IMR-90 (cell line): ENCODE measurements around the gene STX2. TPM values are rescaled to one million over a fixed set of nuclear protein-coding genes. Genes with fewer than 3 reads are reported as not detected.
A peak's percentile ranks its signal among the peaks of the same experiment; 100 is the strongest.

Experiments
- ATAC-seq: fragments of 200-7000 bp; cut with Tn5 transposase; 2 replicates; pipeline ENCODE4 v1.9.1; 2020; ENCODE audit warnings: low read depth, mild to moderate bottlenecking, moderate library complexity
- BruUV-seq: library from RNA; stranded (reverse); fragments of 400-500 nt; replicated peaks from 2 replicates; lab custom pipeline; 2021; lab: Mats Ljungman, UMichigan
- CTCF ChIA-PET: fragments of 300-600 bp; formaldehyde crosslinking; extraction: SDS; loops from one replicate; lab custom pipeline; 2021; ENCODE audit warnings: antibody characterized with exemption; lab: Yijun Ruan, JAX
- POLR2A ChIA-PET: fragments of 300-600 bp; sonication (Branson Sonifier 250); formaldehyde crosslinking; loops from one replicate; lab custom pipeline; 2022; ENCODE audit warnings: antibody characterized with exemption; ENCODE audit not compliant: unreplicated experiment; lab: Charles Lee
- DNase-seq: peaks from one replicate; pipeline ENCODE4 v3.0.0; 2013
- H2AFZ ChIP-seq: replicated peaks from 2 replicates; pipeline ENCODE3; 2013; ENCODE audit warnings: low read length, mild to moderate bottlenecking; ENCODE audit not compliant: poor library complexity
- H2AK5ac ChIP-seq: 2 replicates; pipeline ENCODE4 v1.6.1; 2013; ENCODE audit warnings: low read depth, low read length, inconsistent platforms
- H2AK9ac ChIP-seq: replicated peaks from 2 replicates; pipeline ENCODE3; 2013; ENCODE audit warnings: mild to moderate bottlenecking, low read depth, low read length, moderate library complexity; ENCODE audit not compliant: poor library complexity
- H2BK120ac ChIP-seq: 2 replicates; pipeline ENCODE4 v1.6.1; 2013; ENCODE audit warnings: low read depth, low read length, inconsistent platforms
- H2BK15ac ChIP-seq: 3 replicates; pipeline ENCODE4 v1.6.1; 2013; ENCODE audit warnings: low read depth, low read length, inconsistent platforms
- H2BK20ac ChIP-seq: 2 replicates; pipeline ENCODE4 v1.6.1; 2013; ENCODE audit warnings: low read depth, mild to moderate bottlenecking, inconsistent platforms, low read length, moderate library complexity
- H2BK5ac ChIP-seq: 2 replicates; pipeline ENCODE4 v1.6.1; 2013; ENCODE audit warnings: mild to moderate bottlenecking, low read depth, low read length, inconsistent platforms; ENCODE audit not compliant: poor library complexity, severe bottlenecking
- H3K14ac ChIP-seq: replicated peaks from 2 replicates; pipeline ENCODE4 v1.6.1; 2013; ENCODE audit warnings: low read depth, low read length, inconsistent platforms
- H3K18ac ChIP-seq: 2 replicates; pipeline ENCODE4 v1.6.1; 2013; ENCODE audit warnings: low read depth, low read length, control low read depth
- H3K23ac ChIP-seq: 2 replicates; pipeline ENCODE4 v1.6.1; 2013; ENCODE audit warnings: low read depth, low read length, inconsistent platforms
- H3K27ac ChIP-seq: 2 replicates; pipeline ENCODE4 v1.5.1; 2013; ENCODE audit warnings: mild to moderate bottlenecking, control low read depth, low read length; ENCODE audit not compliant: insufficient read depth
- H3K27me3 ChIP-seq: 2 replicates; pipeline ENCODE4 v1.6.1; 2013; ENCODE audit warnings: low read length; ENCODE audit not compliant: control insufficient read depth, insufficient read depth
- H3K36me3 ChIP-seq: 2 replicates; pipeline ENCODE4 v1.6.1; 2013; ENCODE audit warnings: low read length, mixed read lengths; ENCODE audit not compliant: control insufficient read depth, insufficient read depth
- H3K4ac ChIP-seq: 2 replicates; pipeline ENCODE4 v1.6.1; 2013; ENCODE audit warnings: low read depth, low read length, inconsistent platforms
- H3K4me1 ChIP-seq: 2 replicates; pipeline ENCODE4 v1.6.1; 2013; ENCODE audit warnings: low read length, mixed read lengths; ENCODE audit not compliant: control insufficient read depth, insufficient read depth
- H3K4me2 ChIP-seq: 2 replicates; pipeline ENCODE4 v1.6.1; 2013; ENCODE audit warnings: low read depth, mild to moderate bottlenecking, control low read depth, low read length, moderate library complexity
- H3K4me3 ChIP-seq: 2 replicates; pipeline ENCODE4 v1.5.1; 2013; ENCODE audit warnings: low read depth, mild to moderate bottlenecking, control low read depth, low read length, moderate library complexity; ENCODE audit not compliant: insufficient read depth
- H3K56ac ChIP-seq: 2 replicates; pipeline ENCODE4 v1.6.1; 2013; ENCODE audit warnings: low read length, inconsistent platforms; ENCODE audit not compliant: insufficient read depth; ENCODE audit errors: extremely low read depth
- H3K79me1 ChIP-seq, 2 experiments: 2 replicates each; pipeline ENCODE4 v1.6.1; 2013; ENCODE audit warnings: low read length in 2 of 2, inconsistent platforms in 1 of 2, low read depth in 1 of 2
- H3K9ac ChIP-seq: 2 replicates; pipeline ENCODE4 v1.6.1; 2013; ENCODE audit warnings: low read depth, low read length, control low read depth
- H3K9me1 ChIP-seq: 2 replicates; pipeline ENCODE4 v1.6.1; 2013; ENCODE audit warnings: low read length, inconsistent platforms; ENCODE audit not compliant: insufficient read depth
- H3K9me3 ChIP-seq: 2 replicates; pipeline ENCODE4 v1.6.1; 2013; ENCODE audit warnings: low read length; ENCODE audit not compliant: control insufficient read depth, insufficient read depth
- H4K20me1 ChIP-seq: 2 replicates; pipeline ENCODE4 v1.6.1; 2013; ENCODE audit warnings: low read length, inconsistent platforms; ENCODE audit not compliant: insufficient read depth
- H4K5ac ChIP-seq: 2 replicates; pipeline ENCODE4 v1.6.1; 2013; ENCODE audit warnings: mild to moderate bottlenecking, low read depth, low read length, control low read depth
- H4K8ac ChIP-seq, 2 experiments: 2 replicates each; pipeline ENCODE4 v1.6.1; 2013; ENCODE audit warnings: low read depth in 2 of 2, low read length in 2 of 2, control low read depth in 1 of 2, inconsistent platforms in 1 of 2
- H4K91ac ChIP-seq: 2 replicates; pipeline ENCODE4 v1.6.1; 2013; ENCODE audit warnings: low read depth, low read length, inconsistent platforms; ENCODE audit not compliant: insufficient read depth
- BHLHE40 ChIP-seq: fragments of 150-350 bp; IDR thresholded peaks from 2 replicates; pipeline ENCODE4 v1.6.1; 2016; ENCODE audit warnings: mild to moderate bottlenecking, low read depth, low read length
- CEBPB ChIP-seq: IDR thresholded peaks from 2 replicates; pipeline ENCODE4 v1.6.1; 2012; ENCODE audit warnings: low read depth, low read length, improper control_type of control experiment
- CHD1 ChIP-seq: IDR thresholded peaks from 2 replicates; pipeline ENCODE4 v1.6.1; 2012; ENCODE audit warnings: low read depth, low read length, improper control_type of control experiment
- CTCF ChIP-seq: conservative IDR thresholded peaks from 2 replicates; pipeline ENCODE4 v1.5.1; 2012; ENCODE audit warnings: mild to moderate bottlenecking, low read depth, low read length, improper control_type of control experiment
- ELK1 ChIP-seq: fragments of 150-350 bp; IDR thresholded peaks from 2 replicates; pipeline ENCODE4 v1.6.1; 2016; ENCODE audit warnings: low read depth, mild to moderate bottlenecking, low read length, moderate library complexity, borderline replicate concordance
- FOS ChIP-seq: fragments of 150-350 bp; IDR thresholded peaks from 2 replicates; pipeline ENCODE4 v1.6.1; 2016; ENCODE audit warnings: low read depth, low read length
- MAFK ChIP-seq: IDR thresholded peaks from 2 replicates; pipeline ENCODE4 v1.6.1; 2012; ENCODE audit warnings: low read depth, low read length, improper control_type of control experiment
- MAZ ChIP-seq: IDR thresholded peaks from 2 replicates; pipeline ENCODE4 v1.6.1; 2012; ENCODE audit warnings: low read depth, mild to moderate bottlenecking, low read length, improper control_type of control experiment, moderate library complexity, borderline replicate concordance
- MXI1 ChIP-seq: IDR thresholded peaks from 2 replicates; pipeline ENCODE4 v1.6.1; 2012; ENCODE audit warnings: low read depth, mild to moderate bottlenecking, low read length, moderate library complexity, borderline replicate concordance
- NFE2L2 ChIP-seq: fragments of 150-350 bp; IDR thresholded peaks from 2 replicates; pipeline ENCODE4 v1.6.1; 2016; ENCODE audit warnings: low read depth, mild to moderate bottlenecking, low read length
- POLR2A ChIP-seq: IDR thresholded peaks from 2 replicates; pipeline ENCODE4 v1.6.1; 2012; ENCODE audit warnings: mild to moderate bottlenecking, low read depth, low read length
- RAD21 ChIP-seq: IDR thresholded peaks from 2 replicates; pipeline ENCODE4 v1.6.1; 2012; ENCODE audit warnings: low read length, improper control_type of control experiment
- RCOR1 ChIP-seq: IDR thresholded peaks from 2 replicates; pipeline ENCODE4 v1.6.1; 2012; ENCODE audit warnings: mild to moderate bottlenecking, low read length, improper control_type of control experiment; ENCODE audit not compliant: insufficient replicate concordance
- RFX5 ChIP-seq: IDR thresholded peaks from 2 replicates; pipeline ENCODE4 v1.8.0; 2012; ENCODE audit warnings: low read depth, mild to moderate bottlenecking, low read length, moderate library complexity
- SMC3 ChIP-seq: fragments of 150-350 bp; IDR thresholded peaks from 2 replicates; pipeline ENCODE4 v1.6.1; 2016; ENCODE audit warnings: low read depth, mild to moderate bottlenecking, antibody characterized with exemption, low read length, moderate library complexity
- USF2 ChIP-seq: fragments of 150-350 bp; IDR thresholded peaks from 2 replicates; pipeline ENCODE4 v1.6.1; 2017; ENCODE audit warnings: mild to moderate bottlenecking, antibody characterized with exemption, low read length, low read depth
- WGBS, 2 experiments: methylation state at CpG; one replicate each; pipeline versions ENCODE4 v1.1.5 to v1.1.7; 2013; ENCODE audit warnings: missing lambda C conversion rate in 2 of 2; ENCODE audit not compliant: insufficient read length in 1 of 2; ENCODE audit errors: extremely low coverage in 2 of 2; 5-methylcytosine and 5-hydroxymethylcytosine counted together
- dilution Hi-C: fragments of 300-500 bp; cut with HindIII; formaldehyde crosslinking; loops from one replicate; pipeline ENCODE4 v1.14.3; 2018; ENCODE audit warnings: low sequenced_read_pairs; ENCODE audit not compliant: unreplicated experiment
- in situ Hi-C: fragments of 300-500 bp; cut with MboI; formaldehyde crosslinking; loops from 3 replicates; pipeline ENCODE4 v1.14.3; 2019; ENCODE audit warnings: low sequenced_read_pairs, inconsistent platforms, mixed read lengths
- intact Hi-C: fragments of 100-400 bp; cut with micrococcal nuclease; formaldehyde crosslinking; loops from 2 replicates; pipeline ENCODE4 v1.10.0; 2022
- polyA plus RNA-seq, 3 experiments: library from polyadenylated mRNA; depleted of rRNA; stranded (reverse); fragments of >200 nt; gene quantifications; 2 replicates each; pipeline ENCODE4 v1.2.3, GENCODE V29; 2012; ENCODE audit warnings: low replicate concordance in 1 of 3
- total RNA-seq: library from RNA; depleted of rRNA; stranded (reverse); fragments of >200 nt; gene quantifications from 2 replicates; pipeline ENCODE4 v1.2.3, GENCODE V29; 2012

The STX2 gene
- total and polyA plus RNA-seq, 2 of the 4 experiments (the other 2 are of a cell fraction), result 26.9 to 32.5 TPM

GRCh38 chr12:130792821-130793553 is 46.1 kb downstream of the STX2 start:
- 73% methylated on average over 9 of the region's 20 CpGs; no CpG with 5 or more reads in 1 of the 2 experiments for WGBS, 2 experiments
- in situ Hi-C loops, result no loop called here

More at GRCh38 chr12:130792821-130793553, 46.1 kb downstream of the STX2 start:
- Histone ChIP-seq H2AK5ac (no peak overlapping the region), H4K5ac (no peak overlapping the region), H2BK120ac (no peak overlapping the region), H3K27ac (no peak overlapping the region), H3K36me3 (peaks cover 39% of the 10 kb centered on the region), H3K4me2 (no peak overlapping the region), H3K4ac (no peak overlapping the region), H2AFZ (peak overlapping the region; percentile 3), H4K8ac (no peak overlapping the region), H3K9me3 (no peaks in the 10 kb centered on the region), H3K4me3 (no peak overlapping the region), H3K23ac (no peak overlapping the region), H3K9ac (no peak overlapping the region), H3K56ac (no peak overlapping the region), H3K14ac (no peak overlapping the region), H3K27me3 (no peaks in the 10 kb centered on the region), H2BK20ac (no peak overlapping the region), H3K4me1 (no peaks in the 10 kb centered on the region), H2AK9ac (no peak overlapping the region), H3K18ac (no peak overlapping the region), H3K9me1 (no peaks in the 10 kb centered on the region), H4K91ac (no peak overlapping the region), H4K20me1 (no peaks in the 10 kb centered on the region), H2BK15ac (no peak overlapping the region), H3K79me1 (peaks cover 0 to 11% of the 10 kb centered on the region in 2 experiments; a peak in 1 of 4 replicates), H2BK5ac (no peak overlapping the region)
- no peak for ATAC-seq
- ChIA-PET CTCF (no interaction called here), POLR2A (no interaction called here)
- TF ChIP-seq BHLHE40 (no peak), MAZ (no peak), CHD1 (no peak), CTCF (no peak), ELK1 (no peak), MAFK (no peak), POLR2A (no peak), USF2 (no peak), RCOR1 (no peak), FOS (no peak), NFE2L2 (no peak), RFX5 (no peak), CEBPB (no peak), RAD21 (no peak), SMC3 (no peak), MXI1 (no peak)
- no peak for DNase-seq
- no TSS peak for BruUV-seq
- dilution Hi-C loops (no loop called here), intact Hi-C loops (no loop called here)
